ENCODE measurements around the gene DEFB132. TPM values are rescaled to one million over a fixed set of nuclear protein-coding genes. Genes with fewer than 3 reads are reported as not detected.

The DEFB132 gene
- total RNA-seq, 2 experiments from 2014 or later = not detected

DNA sequence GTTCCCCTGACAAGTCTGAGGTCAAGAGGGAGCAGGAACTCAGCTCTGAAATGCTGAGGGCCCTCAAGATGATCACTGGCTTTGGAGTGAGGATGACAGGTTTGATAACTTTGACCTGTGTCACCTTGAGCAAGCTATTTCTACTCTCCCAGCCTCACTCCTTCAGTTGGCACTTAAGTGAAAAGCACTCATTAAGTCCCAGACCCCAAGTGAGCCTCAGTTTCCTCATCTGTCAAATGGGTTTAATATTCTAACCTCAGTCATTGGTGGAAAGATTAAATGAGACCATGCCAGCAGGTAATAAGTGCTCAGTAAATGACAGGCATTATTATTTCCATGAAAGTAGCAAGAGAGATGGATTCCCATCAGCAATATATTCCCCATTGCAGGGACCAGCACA, 14.0 kb downstream of the DEFB132 start:
- peaks cover 2% of the 10 kb centered on the region for H3K27me3 Mint-ChIP-seq
- H3K9me3 Mint-ChIP-seq = no peaks in the 10 kb centered on the region
- POLR2A ChIA-PET = no interaction called here
- no peak overlapping the region for H3K27ac Mint-ChIP-seq
- H3K4me1 Mint-ChIP-seq = peaks cover 6% of the 10 kb centered on the region
- DNase-seq = no peak
- no peak overlapping the region for H3K4me3 Mint-ChIP-seq
- peaks cover 4% of the 10 kb centered on the region for H3K36me3 Mint-ChIP-seq
- no peak for ATAC-seq (ENCODE audit: low read depth)

DNA sequence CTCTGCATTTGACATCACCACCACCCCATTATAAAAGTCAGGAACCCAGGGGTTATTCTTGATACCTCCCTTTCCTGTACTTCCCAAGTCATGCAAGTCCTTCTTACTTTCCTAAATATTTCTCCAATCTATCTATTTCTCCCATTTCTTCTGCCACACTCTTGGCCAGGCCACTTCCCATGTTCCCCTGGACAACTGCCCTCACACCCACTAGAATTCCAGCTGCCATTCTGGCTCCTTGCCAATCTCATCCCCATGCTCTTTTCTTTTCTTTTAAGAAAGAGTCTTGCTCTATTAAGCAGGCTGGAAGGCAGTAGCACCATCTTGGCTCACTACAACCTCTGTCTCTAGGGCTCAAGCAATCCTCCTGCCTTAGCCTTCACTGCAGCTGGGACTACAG, 15.2 kb downstream of the DEFB132 start:
- Mint-ChIP-seq H3K27ac (no peak overlapping the region), H3K27me3 (peaks cover under 1% of the 10 kb centered on the region), H3K4me3 (no peak overlapping the region), H3K36me3 (peaks cover 6% of the 10 kb centered on the region), H3K9me3 (no peaks in the 10 kb centered on the region), H3K4me1 (no peaks in the 10 kb centered on the region)
- POLR2A ChIA-PET = no interaction called here
- no peak for DNase-seq
- no peak for ATAC-seq (ENCODE audit: low read depth)

DNA sequence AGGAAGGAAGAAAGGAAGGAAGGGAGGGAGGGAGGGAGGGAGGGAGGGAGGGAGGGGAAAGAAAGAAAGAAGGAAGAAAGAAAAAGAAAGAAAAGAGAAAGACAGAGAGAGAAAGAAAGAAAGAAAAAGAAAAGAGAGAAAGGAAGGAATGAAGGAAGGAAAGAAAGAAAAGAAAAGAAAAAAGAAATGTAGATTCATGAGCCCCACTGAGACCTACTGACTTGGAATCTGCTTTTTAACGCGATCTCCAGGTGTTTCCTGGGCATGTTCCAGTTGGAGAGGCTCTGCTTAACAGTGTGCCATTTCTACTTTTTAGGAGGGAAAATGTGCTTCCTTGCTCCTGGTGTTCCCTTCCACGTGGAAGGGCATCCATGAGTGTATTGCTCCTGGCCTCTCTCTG, 16.4 kb downstream of the DEFB132 start:
- no peak for ATAC-seq (ENCODE audit: low read depth)
- DNase-seq = no peak
- no peaks in the 10 kb centered on the region for H3K9me3 Mint-ChIP-seq
- no peaks in the 10 kb centered on the region for H3K27me3 Mint-ChIP-seq
- no peak overlapping the region for H3K27ac Mint-ChIP-seq
- peaks cover 2% of the 10 kb centered on the region for H3K4me1 Mint-ChIP-seq
- POLR2A ChIA-PET = no interaction called here
- peaks cover 13% of the 10 kb centered on the region for H3K36me3 Mint-ChIP-seq
- H3K4me3 Mint-ChIP-seq = no peak overlapping the region

DNA sequence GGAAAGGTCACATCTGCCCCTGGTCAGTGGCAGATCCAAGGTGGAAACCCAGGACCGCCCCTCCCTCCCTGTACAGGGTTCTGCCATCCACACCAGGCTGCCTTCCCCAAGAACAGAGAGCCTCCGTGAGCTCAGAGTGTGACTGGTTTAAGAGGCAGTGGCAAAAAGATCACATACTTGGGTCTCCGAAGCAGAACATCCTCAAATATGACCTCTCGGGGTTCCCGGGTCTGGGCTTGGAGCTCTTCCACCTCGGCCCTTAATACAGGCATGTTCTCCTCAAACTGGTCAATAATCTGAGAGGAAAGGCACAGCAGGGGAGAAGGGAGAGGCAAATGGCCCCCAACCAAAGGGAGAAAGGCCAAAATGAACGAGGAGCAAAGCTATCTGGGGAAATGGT, 18.3 kb downstream of the DEFB132 start:
- no peak for DNase-seq
- no peak overlapping the region for H3K27ac Mint-ChIP-seq
- H3K9me3 Mint-ChIP-seq = no peaks in the 10 kb centered on the region
- no peak for ATAC-seq (ENCODE audit: low read depth)
- peaks cover 13% of the 10 kb centered on the region for H3K36me3 Mint-ChIP-seq
- POLR2A ChIA-PET = no interaction called here
- no peak overlapping the region for H3K4me3 Mint-ChIP-seq
- peaks cover 2% of the 10 kb centered on the region for H3K4me1 Mint-ChIP-seq
- no peaks in the 10 kb centered on the region for H3K27me3 Mint-ChIP-seq

DNA sequence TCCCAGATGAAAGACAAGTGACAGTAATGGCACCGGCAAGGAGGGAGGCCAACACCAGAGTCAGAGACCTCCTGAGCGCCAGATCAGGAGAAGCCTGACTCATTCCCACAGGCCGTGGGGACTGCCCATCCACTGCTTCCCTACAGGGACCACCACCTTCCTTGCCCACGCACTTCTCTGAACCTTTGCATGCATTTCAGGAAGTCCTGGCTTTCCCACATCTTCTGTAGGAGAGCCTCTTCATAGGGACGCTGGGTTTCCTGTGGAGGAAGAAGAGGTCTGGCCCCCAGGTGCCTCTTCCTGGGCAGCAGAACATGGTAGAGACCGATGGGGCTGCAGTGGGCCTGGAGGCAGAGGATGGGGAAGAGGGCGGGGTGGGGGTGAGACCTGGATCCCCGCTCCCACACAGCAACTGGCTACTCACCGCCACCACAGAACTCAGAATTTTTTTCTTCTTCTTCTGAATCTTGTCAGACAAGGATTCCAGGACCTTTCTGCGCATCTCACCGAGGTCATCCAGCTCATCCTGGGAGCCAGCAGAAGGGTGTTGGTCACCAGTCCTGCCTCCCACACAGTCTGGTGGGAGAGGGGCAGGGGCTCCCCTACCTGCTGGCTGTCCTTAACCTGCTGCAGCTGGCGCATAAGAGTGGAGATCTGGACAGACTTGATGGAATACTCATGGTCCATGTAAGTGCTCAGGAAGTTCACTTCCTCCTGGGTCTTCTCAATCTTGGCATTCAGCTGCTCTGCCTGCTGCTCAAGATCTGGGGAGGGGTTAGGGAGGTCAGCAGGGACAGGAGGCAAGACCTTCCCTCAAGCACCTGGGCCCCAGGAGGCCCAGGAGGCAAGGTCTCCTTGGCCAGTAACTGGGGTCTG, 19.3 kb downstream of the DEFB132 start:
- no peaks in the 10 kb centered on the region for H3K9me3 Mint-ChIP-seq
- H3K4me3 Mint-ChIP-seq = no peak overlapping the region
- DNase-seq = no peak
- POLR2A ChIA-PET = no interaction called here
- no peaks in the 10 kb centered on the region for H3K27me3 Mint-ChIP-seq
- peaks cover 13% of the 10 kb centered on the region for H3K36me3 Mint-ChIP-seq
- no peak for ATAC-seq (ENCODE audit: low read depth)
- H3K4me1 Mint-ChIP-seq = peaks cover 2% of the 10 kb centered on the region
- no peak overlapping the region for H3K27ac Mint-ChIP-seq

DNA sequence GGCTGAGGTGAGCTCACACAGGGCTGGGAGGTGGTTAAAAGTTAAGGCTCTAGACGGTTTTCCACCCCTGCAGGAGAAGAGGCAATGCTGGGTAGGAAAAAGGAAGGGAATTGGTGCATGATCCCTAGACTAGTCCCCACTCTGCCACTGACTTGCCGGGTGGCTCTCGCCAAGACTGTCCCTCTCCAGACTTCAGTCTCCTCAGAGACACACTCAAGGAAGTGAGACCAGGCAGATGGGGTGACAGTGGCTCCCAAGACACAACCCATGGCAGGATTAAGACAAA, 19.9 kb downstream of the DEFB132 start:
- H3K27me3 Mint-ChIP-seq = no peaks in the 10 kb centered on the region
- H3K36me3 Mint-ChIP-seq = peaks cover 13% of the 10 kb centered on the region
- H3K4me3 Mint-ChIP-seq = no peak overlapping the region
- DNase-seq = no peak
- no peak overlapping the region for H3K27ac Mint-ChIP-seq
- H3K9me3 Mint-ChIP-seq = no peaks in the 10 kb centered on the region
- POLR2A ChIA-PET = no interaction called here
- H3K4me1 Mint-ChIP-seq = peaks cover 2% of the 10 kb centered on the region
- no peak for ATAC-seq (ENCODE audit: low read depth)

DNA sequence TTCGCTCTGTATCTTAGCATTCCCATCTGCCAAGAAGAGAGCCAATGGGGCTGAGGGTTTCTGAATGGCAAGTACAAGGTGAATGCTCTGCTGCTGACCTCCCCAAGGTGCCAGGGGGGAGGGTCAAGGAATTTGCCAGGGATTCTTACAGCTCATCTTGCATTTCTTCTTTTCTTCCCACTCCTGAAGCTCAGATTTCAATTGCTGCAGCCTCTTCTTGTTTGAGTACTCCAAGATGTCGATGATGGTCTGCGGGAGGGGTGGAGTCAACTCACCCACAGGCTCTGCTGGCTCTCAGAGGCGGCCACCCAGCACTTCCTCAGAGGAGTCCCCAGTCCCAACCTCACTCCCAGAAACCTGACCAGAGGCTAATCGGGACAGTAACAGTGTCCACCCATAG, 20.7 kb downstream of the DEFB132 start:
- Mint-ChIP-seq H3K4me1 (peaks cover 2% of the 10 kb centered on the region), H3K9me3 (no peaks in the 10 kb centered on the region), H3K4me3 (no peak overlapping the region), H3K27ac (no peak overlapping the region), H3K36me3 (peaks cover 13% of the 10 kb centered on the region), H3K27me3 (no peaks in the 10 kb centered on the region)
- POLR2A ChIA-PET = no interaction called here
- no peak for ATAC-seq (ENCODE audit: low read depth)
- no peak for DNase-seq

DNA sequence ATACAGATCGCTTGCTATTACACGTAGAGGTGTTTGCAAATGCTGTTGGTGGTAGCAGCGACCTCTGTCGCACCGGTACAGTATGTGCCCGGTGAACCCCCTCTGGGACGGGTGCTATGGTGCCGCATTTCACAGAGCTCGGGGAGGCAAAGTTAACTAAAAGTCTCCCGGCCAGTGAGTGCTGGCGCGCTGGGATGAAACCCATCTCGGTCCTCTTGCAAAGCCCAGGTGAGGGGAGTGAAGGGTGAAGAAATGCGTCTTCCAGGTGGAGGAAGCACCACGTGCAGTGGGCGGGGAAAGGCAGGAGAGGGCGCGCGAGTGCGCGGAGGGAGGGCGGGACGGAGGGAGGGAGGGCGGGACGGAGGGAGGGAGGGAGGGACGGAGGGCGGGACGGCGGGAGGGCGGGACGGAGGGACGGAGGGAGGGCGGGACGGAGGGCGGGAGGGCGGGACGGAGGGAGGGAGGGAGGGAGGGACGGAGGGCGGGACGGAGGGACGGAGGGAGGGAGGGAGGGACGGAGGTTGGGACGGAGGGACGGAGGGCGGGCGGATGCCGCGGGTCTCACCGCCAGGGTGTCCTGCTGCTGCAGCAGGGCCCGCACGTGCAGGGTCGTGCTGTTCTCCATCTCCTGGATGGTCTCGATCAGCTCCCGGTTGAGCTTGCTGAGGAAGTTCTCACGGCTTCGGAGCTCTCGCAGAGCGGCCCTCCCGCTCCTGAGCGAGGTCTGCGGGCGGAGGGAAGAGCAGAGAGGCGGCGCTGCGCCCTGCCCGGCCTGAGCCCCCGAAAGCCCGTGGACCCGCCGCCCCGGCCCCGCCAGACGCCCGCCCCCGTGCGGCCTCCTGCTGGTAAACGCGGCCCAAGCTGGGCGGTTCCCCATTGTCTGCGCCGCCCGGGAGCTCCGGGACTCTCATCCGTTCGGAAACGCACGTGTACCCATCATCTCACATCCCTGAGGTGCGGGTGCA, 21.4 kb downstream of the DEFB132 start:
- no peak for DNase-seq
- POLR2A ChIA-PET = no interaction called here
- ATAC-seq (ENCODE audit: low read depth) = no peak
- no peak overlapping the region for H3K4me3 Mint-ChIP-seq
- no peak overlapping the region for H3K27ac Mint-ChIP-seq
- no peaks in the 10 kb centered on the region for H3K9me3 Mint-ChIP-seq
- peaks cover 2% of the 10 kb centered on the region for H3K4me1 Mint-ChIP-seq
- H3K36me3 Mint-ChIP-seq = peaks cover 13% of the 10 kb centered on the region
- no peaks in the 10 kb centered on the region for H3K27me3 Mint-ChIP-seq

DNA sequence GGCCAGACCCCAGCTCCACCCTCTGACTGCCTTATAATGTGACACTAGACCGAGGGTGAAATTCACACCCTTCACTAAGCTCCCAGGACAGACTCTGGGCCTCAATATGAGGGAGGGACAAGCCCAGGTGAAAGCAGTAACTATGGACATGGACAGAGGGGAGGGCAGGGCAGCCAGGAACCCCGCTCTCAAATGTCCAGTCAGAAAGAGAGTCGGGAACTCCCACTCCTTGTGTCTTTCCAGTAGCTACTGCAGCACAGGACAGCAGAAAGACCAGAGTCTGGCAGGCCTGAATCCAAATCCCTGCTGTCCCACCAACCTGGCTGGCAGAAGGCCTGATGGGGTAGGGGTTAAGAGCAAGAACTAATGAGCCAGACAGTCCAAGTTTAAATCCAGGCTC, 26.6 kb downstream of the DEFB132 start:
- no peak for ATAC-seq (ENCODE audit: low read depth)
- peaks cover 8% of the 10 kb centered on the region for H3K4me1 Mint-ChIP-seq
- H3K27ac Mint-ChIP-seq = no peak overlapping the region
- no peak for DNase-seq
- H3K4me3 Mint-ChIP-seq = no peak overlapping the region
- peaks cover under 1% of the 10 kb centered on the region for H3K9me3 Mint-ChIP-seq
- H3K36me3 Mint-ChIP-seq = peaks cover 5% of the 10 kb centered on the region
- H3K27me3 Mint-ChIP-seq = no peaks in the 10 kb centered on the region
- POLR2A ChIA-PET = interaction anchor here (1.5 kb wide), 1 partner anchor 13 kb away, joined by 3 read pairs; the partner anchor contains the start of gene ZCCHC3

DNA sequence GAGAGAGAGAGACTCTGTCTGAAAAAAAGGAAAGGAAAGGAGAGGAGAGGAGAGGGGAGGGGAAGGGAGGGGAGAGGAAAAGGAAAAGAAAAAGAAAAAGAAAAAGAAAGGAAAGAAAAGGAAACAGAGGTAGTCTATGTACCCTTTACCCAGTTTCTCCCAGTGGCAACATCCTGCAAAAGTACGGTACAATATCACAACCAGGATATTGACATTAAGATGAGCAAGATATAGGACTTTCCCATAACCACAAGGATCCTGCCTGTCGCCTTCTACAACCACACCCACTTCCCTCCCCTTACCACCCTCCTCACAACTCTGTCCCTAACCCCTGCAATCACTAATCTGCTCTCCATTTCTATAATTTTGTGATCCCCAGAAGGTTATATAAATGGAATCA, 29.0 kb downstream of the DEFB132 start:
- H3K36me3 Mint-ChIP-seq = peaks cover 7% of the 10 kb centered on the region
- no peak overlapping the region for H3K27ac Mint-ChIP-seq
- H3K9me3 Mint-ChIP-seq = peaks cover 1% of the 10 kb centered on the region
- POLR2A ChIA-PET = no interaction called here
- H3K4me1 Mint-ChIP-seq = peaks cover 14% of the 10 kb centered on the region
- no peak overlapping the region for H3K4me3 Mint-ChIP-seq
- no peak for ATAC-seq (ENCODE audit: low read depth)
- DNase-seq = no peak
- no peaks in the 10 kb centered on the region for H3K27me3 Mint-ChIP-seq

DNA sequence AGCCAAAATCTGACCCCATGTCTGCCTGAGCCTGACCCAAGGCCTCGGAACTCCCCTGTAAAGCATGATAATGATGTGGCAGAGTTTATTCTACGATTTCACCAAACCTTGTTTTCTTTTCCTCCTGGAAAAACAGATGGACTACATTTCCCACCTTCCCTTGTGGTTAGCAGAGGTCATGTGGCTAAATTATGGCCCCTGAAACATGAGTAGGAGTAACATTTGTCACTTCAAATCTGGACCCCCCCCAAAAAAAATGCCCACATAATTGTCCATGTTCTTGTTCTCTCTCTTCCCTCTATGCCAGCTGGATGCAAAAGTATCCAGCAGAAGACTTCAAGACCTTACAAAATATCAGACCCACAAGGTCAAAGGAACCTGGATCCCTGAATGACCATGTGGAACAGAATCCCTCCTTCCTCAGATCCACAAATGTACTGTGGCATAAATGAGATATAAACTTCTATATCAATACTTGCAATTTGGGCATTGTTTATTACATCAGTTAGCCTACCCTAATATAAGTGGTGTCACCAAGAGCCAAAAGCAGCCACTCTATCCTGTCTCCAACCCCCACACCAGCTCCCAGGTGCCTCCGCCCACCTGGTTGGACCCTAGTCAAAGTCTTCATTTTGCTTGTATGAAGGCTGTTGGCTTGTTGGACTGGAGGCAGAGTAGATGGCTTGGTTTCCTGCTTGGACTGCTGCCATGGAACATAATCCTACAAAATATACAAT, 31.6 kb downstream of the DEFB132 start:
- no peak overlapping the region for H3K27ac Mint-ChIP-seq

DNA sequence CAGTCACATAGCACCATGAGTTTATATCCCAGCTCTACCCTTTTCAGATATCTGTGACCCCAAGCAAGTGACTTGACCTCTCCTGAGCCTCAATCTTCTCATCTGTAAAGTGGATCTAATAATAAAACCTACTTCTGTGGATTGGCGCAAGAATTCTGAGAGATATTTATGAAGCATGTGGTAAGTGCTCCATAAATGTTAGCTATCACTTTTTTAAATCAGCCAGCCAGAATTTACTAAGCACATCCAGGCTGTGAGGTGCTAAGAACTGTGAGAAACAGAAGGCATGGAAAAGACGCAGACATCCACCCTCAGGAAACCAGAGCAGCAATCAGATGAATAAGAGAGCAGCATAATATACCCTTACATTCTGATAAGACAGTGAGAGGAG, 32.2 kb downstream of the DEFB132 start:
- H3K4me3 Mint-ChIP-seq = no peak overlapping the region
- no peaks in the 10 kb centered on the region for H3K27me3 Mint-ChIP-seq
- ATAC-seq (ENCODE audit: low read depth) (no peak), DNase-seq (no peak)
- H3K9me3 Mint-ChIP-seq = peaks cover 1% of the 10 kb centered on the region
- no peak overlapping the region for H3K27ac Mint-ChIP-seq
- peaks cover 7% of the 10 kb centered on the region for H3K36me3 Mint-ChIP-seq
- H3K4me1 Mint-ChIP-seq = peaks cover 19% of the 10 kb centered on the region
- POLR2A ChIA-PET = interaction anchor here (0.6 to 1.1 kb wide), 2 partner anchors 36 to 41 kb away, joined by 3 read pairs; partner anchors contain the start of gene SOX12

More for the DNA sequence above, 31.6 kb downstream of the DEFB132 start:
- ATAC-seq (ENCODE audit: low read depth) = no peak
- H3K4me3 Mint-ChIP-seq = peak overlapping the region; percentile 30
- peaks cover 18% of the 10 kb centered on the region for H3K4me1 Mint-ChIP-seq
- H3K36me3 Mint-ChIP-seq = peaks cover 7% of the 10 kb centered on the region
- no peak for DNase-seq
- H3K9me3 Mint-ChIP-seq = peaks cover 1% of the 10 kb centered on the region
- H3K27me3 Mint-ChIP-seq = no peaks in the 10 kb centered on the region
- POLR2A ChIA-PET = interaction anchor here (0.6 to 1.1 kb wide), 2 partner anchors 36 to 41 kb away, joined by 3 read pairs; partner anchors contain the start of gene SOX12
